ENCODE results near the gene OR9Q1.

DNA sequence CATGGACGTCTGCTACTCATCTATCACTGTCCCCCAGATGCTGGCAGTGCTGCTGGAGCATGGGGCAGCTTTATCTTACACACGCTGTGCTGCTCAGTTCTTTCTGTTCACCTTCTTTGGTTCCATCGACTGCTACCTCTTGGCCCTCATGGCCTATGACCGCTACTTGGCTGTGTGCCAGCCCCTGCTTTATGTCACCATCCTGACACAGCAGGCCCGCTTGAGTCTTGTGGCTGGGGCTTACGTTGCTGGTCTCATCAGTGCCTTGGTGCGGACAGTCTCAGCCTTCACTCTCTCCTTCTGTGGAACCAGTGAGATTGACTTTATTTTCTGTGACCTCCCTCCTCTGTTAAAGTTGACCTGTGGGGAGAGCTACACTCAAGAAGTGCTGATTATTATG, 156.0 kb downstream of the OR9Q1 start:
- TF ChIP-seq, protein P1, sequence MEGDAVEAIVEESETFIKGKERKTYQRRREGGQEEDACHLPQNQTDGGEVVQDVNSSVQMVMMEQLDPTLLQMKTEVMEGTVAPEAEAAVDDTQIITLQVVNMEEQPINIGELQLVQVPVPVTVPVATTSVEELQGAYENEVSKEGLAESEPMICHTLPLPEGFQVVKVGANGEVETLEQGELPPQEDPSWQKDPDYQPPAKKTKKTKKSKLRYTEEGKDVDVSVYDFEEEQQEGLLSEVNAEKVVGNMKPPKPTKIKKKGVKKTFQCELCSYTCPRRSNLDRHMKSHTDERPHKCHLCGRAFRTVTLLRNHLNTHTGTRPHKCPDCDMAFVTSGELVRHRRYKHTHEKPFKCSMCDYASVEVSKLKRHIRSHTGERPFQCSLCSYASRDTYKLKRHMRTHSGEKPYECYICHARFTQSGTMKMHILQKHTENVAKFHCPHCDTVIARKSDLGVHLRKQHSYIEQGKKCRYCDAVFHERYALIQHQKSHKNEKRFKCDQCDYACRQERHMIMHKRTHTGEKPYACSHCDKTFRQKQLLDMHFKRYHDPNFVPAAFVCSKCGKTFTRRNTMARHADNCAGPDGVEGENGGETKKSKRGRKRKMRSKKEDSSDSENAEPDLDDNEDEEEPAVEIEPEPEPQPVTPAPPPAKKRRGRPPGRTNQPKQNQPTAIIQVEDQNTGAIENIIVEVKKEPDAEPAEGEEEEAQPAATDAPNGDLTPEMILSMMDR (IDR thresholded peaks at IDR 0.05), result no peak
- TF ChIP-seq POLR2A (IDR thresholded peaks at IDR 0.05) (no peak), POLR2AphosphoS5 (IDR thresholded peaks at IDR 0.05) (no peak), EP300 (IDR thresholded peaks at IDR 0.05) (no peak)

Measured in upper lobe of left lung (tissue), 4 donors.